Neural crest cell (in vitro differentiated cells): ENCODE data around the gene GPATCH3. TPM values are rescaled to one million over a fixed set of nuclear protein-coding genes. Genes with fewer than 3 reads are reported as not detected.
"Not testable (repeated sequence)": the region's sequence is repeated elsewhere in the genome, so short reads cannot be mapped to it uniquely, and the experiment has no call there.

ENCODE experiments used
- DNase-seq: peaks from one replicate; pipeline ENCODE4 v3.0.0; 2021; ENCODE audit warnings: low read depth, mixed read lengths, low spot score
- H3K27ac Mint-ChIP-seq: one replicate; pipeline ENCODE4 v1.8.0; 2021; ENCODE audit warnings: mild to moderate bottlenecking, mixed read lengths; ENCODE audit not compliant: unreplicated experiment
- H3K27me3 Mint-ChIP-seq: 2 replicates; pipeline ENCODE4 v1.8.0; 2021; ENCODE audit warnings: low read depth, mild to moderate bottlenecking, mixed read lengths
- H3K36me3 Mint-ChIP-seq: 2 replicates; pipeline ENCODE4 v1.8.0; 2021; ENCODE audit warnings: low read depth, mild to moderate bottlenecking, mixed read lengths
- H3K4me1 Mint-ChIP-seq: 2 replicates; pipeline ENCODE4 v1.8.0; 2021; ENCODE audit warnings: mixed read lengths
- H3K4me3 Mint-ChIP-seq: one replicate; pipeline ENCODE4 v1.8.0; 2021; ENCODE audit warnings: mild to moderate bottlenecking, mixed read lengths
- H3K9me3 Mint-ChIP-seq: 2 replicates; pipeline ENCODE4 v1.8.0; 2021; ENCODE audit warnings: mixed read lengths
- CTCF ChIP-seq: fragments of 200-600 bp; sonication (generic); conservative IDR thresholded peaks from 2 replicates; pipeline ENCODE4 v1.5.0; 2021; ENCODE audit warnings: antibody characterized with exemption, mild to moderate bottlenecking
- total RNA-seq: library from RNA; stranded (reverse); gene quantifications from 2 replicates; pipeline ENCODE4 v1.2.1, GENCODE V29; 2021

The GPATCH3 gene
- total RNA-seq, 1 donor from 2014 or later: 21.3 TPM

DNA sequence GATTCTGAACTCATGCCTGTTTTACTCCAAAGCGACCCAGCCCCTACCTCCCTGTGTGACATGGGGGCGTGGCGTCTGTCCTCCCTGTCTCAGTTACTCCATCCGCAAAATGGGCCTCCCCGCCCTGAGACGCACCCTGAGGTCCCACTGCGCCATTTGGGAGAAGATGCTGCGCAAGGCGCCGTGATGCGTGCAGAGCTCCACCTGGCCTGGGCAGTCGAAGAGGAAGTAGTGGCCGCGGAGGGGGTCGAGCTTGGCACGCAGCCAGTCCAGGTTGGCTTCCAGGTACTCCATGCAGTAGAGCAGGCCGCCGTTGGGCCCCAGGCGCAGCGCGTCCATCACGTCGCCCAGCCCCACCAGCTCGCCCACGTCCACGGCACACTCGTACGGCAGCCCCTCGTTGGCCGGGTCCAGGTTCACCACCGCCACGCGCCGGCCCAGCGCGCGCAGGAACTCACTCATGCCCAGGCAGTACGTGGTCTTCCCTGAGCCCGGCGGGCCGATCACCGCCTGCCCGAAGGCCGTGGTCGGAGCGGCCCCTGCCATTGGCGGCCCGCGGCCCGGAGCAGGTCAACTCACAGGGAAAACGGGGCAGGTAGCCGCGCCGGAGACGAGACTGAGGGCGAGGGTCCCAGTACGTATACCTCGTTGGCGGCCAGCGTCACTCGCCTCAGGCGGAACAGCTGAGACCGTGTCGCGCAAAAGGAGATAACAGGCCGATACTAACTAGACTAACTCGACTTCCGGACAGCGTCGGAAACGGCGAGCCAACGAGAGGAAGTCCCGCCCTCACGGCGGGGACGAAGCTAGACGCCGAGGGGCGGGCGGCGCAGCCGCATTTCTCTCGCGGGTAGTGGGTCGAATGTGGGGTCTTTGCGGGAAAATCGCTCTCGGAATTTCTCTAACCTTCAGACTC lies 10.5 kb downstream of the GPATCH3 start, which contains the start of gene GPN2:
GPN2 (minus strand) TSS at position 733 of the 916 bp plus-strand sequence; CDS start at position 546, 187 bp downstream.
- DNase-seq: peak; percentile 60
- TF ChIP-seq CTCF: no peak
- peaks cover 24% of the 10 kb centered on the region for H3K4me1 Mint-ChIP-seq
- H3K9me3 Mint-ChIP-seq: no peaks in the 10 kb centered on the region
- peak within 1 kb of the TSS; percentile 93 for H3K4me3 Mint-ChIP-seq
- H3K27me3 Mint-ChIP-seq: no peaks in the 10 kb centered on the region
- peak within 1 kb of the TSS; percentile 93 for H3K27ac Mint-ChIP-seq
- peaks cover 22% of the 10 kb centered on the region for H3K36me3 Mint-ChIP-seq

DNA sequence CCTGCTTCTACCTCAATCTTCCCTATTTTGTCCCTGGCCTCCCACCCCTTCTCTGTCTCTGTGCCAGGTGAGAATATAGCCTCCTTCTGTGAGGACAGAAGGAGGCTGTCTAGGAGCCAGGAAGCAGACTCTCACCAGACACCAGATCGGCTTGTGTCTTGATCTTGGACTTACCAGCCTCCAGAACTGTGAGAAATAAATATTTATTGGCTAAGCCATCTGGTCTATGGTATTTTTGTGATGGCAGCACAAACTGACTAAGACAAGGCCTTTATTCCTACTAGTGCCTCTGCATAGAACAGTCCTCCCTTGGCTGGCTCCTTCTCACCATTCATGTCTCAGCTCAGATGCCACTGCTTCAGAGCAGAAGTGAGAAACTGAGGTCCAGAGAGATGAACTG lies 12.0 kb downstream of the GPATCH3 start:
- Mint-ChIP-seq H3K9me3 (no peaks in the 10 kb centered on the region), H3K4me1 (peaks cover 24% of the 10 kb centered on the region), H3K4me3 (peak overlapping the region; percentile 93), H3K27ac (no peak overlapping the region), H3K36me3 (peaks cover 19% of the 10 kb centered on the region), H3K27me3 (no peaks in the 10 kb centered on the region)
- no peak for TF ChIP-seq CTCF
- no peak for DNase-seq

- peaks cover 24% of the 10 kb centered on the region for H3K4me1 Mint-ChIP-seq
- H3K36me3 Mint-ChIP-seq: peaks cover 16% of the 10 kb centered on the region
- TF ChIP-seq CTCF: peak; percentile 67
- no peaks in the 10 kb centered on the region for H3K27me3 Mint-ChIP-seq
- no peak overlapping the region for H3K27ac Mint-ChIP-seq
- no peaks in the 10 kb centered on the region for H3K9me3 Mint-ChIP-seq
- DNase-seq: no peak
- peak overlapping the region; percentile 92 for H3K4me3 Mint-ChIP-seq
Observed at GRCh38 chr1:26887125-26887524, 13.1 kb downstream of the GPATCH3 start.

- Mint-ChIP-seq H3K9me3 (no peaks in the 10 kb centered on the region), H3K4me1 (peaks cover 6% of the 10 kb centered on the region), H3K4me3 (no peak overlapping the region), H3K27ac (no peak overlapping the region), H3K27me3 (no peaks in the 10 kb centered on the region), H3K36me3 (peaks cover 12% of the 10 kb centered on the region)
- no peak for TF ChIP-seq CTCF
- DNase-seq: no peak
Observed at GRCh38 chr1:26882696-26883463, 17.4 kb downstream of the GPATCH3 start.

DNA sequence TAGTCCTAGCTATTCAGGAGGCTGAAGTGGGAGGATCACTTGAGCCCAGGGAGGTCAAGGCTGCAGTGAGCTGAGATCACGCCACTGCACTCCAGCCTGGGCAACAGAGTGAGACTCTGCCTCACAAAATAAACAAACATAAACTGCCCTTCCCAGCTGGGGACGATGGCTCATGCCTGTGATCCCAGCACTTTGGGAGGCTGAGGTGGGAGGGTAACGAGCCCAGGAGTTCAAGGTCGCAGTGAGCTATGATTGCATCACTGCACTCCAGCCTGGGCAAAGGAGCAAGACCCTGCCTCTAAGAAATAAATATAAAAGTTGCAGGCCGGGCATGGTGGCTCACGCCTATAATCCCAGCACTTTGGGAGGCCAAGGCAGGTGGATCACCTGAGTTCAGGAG lies 18.7 kb downstream of the GPATCH3 start:
- H3K4me3 Mint-ChIP-seq, H3K27ac Mint-ChIP-seq, H3K4me1 Mint-ChIP-seq, H3K9me3 Mint-ChIP-seq, H3K27me3 Mint-ChIP-seq, DNase-seq, H3K36me3 Mint-ChIP-seq: not testable (repeated sequence)
